GM04504 (cell line): ENCODE measurements around the gene ITK.
A peak's percentile ranks its signal among the peaks of the same experiment; 100 is the strongest.

ENCODE experiments used
- DNase-seq: peaks from one replicate; pipeline ENCODE4 v3.0.0-alpha.2; 2012; ENCODE audit warnings: low read depth

Gene ITK

GRCh38 chr5:157248821-157249470, 68.3 kb downstream of the ITK start:
- DNase-seq = no peak

GRCh38 chr5:157252711-157253465, 72.2 kb downstream of the ITK start:
- DNase-seq = peak; percentile 11

GRCh38 chr5:157253547-157253946, 72.9 kb downstream of the ITK start:
- DNase-seq = peak; percentile 30

- DNase-seq = no peak
Observed at GRCh38 chr5:157258450-157258849, 77.8 kb downstream of the ITK start.

GRCh38 chr5:157259699-157260098, 79.1 kb downstream of the ITK start:
- DNase-seq = no peak

- DNase-seq = no peak
Observed at GRCh38 chr5:157263496-157264090, 83.0 kb downstream of the ITK start.

GRCh38 chr5:157265714-157266285, 85.2 kb downstream of the ITK start, which contains the start of gene CYFIP2:
TSS of gene CYFIP2 (plus strand) at chr5:157266123. CDS start at chr5:157285362, 19,239 bp downstream.
- DNase-seq = no peak

GRCh38 chr5:157266286-157267007, 85.8 kb downstream of the ITK start:
- DNase-seq = no peak

- no peak for DNase-seq
Observed at GRCh38 chr5:157267025-157267424, 86.4 kb downstream of the ITK start.

GRCh38 chr5:157267761-157268480, 87.3 kb downstream of the ITK start:
- DNase-seq = no peak

- DNase-seq = no peak
Observed at GRCh38 chr5:157269165-157269671, 88.6 kb downstream of the ITK start.

- no peak for DNase-seq
Observed at GRCh38 chr5:157269761-157270272, 89.2 kb downstream of the ITK start.

GRCh38 chr5:157270771-157271170, 90.1 kb downstream of the ITK start:
- DNase-seq = no peak

GRCh38 chr5:157271740-157272271, 91.2 kb downstream of the ITK start:
- no peak for DNase-seq

- no peak for DNase-seq
Observed at GRCh38 chr5:157273131-157273556, 92.5 kb downstream of the ITK start.

GRCh38 chr5:157275403-157275802, 94.8 kb downstream of the ITK start:
- no peak for DNase-seq

- DNase-seq = no peak
Observed at GRCh38 chr5:157278319-157279037, 97.8 kb downstream of the ITK start.

GRCh38 chr5:157279605-157280239, 99.1 kb downstream of the ITK start:
- DNase-seq = no peak

- peak; percentile 47 for DNase-seq
Observed at GRCh38 chr5:157280927-157281326, 100.3 kb downstream of the ITK start.

- DNase-seq = no peak
Observed at GRCh38 chr5:157282150-157282549, 101.5 kb downstream of the ITK start.
